GM13977 (cell line): ENCODE measurements around the gene IGSF9.

Experiments used
- DNase-seq: peaks from one replicate; pipeline ENCODE4 v3.0.0; 2012; ENCODE audit warnings: low spot score
- in situ Hi-C: fragments of 300-500 bp; cut with MboI; formaldehyde crosslinking; loops from one replicate; pipeline ENCODE4 v1.12.0; 2022; ENCODE audit warnings: low sequenced_read_pairs, low pct_unique_long_range_greater_than_20kb, mixed read lengths, inconsistent platforms; ENCODE audit not compliant: unreplicated experiment
- TF ChIP-seq, protein P1 (sequence below): IDR thresholded peaks from 2 replicates; pipeline ENCODE4 v1.5.1; 2012; ENCODE audit warnings: mild to moderate bottlenecking, control low read depth; ENCODE audit not compliant: insufficient read depth; ENCODE audit errors: extremely low read depth, missing control alignments

Gene IGSF9

DNA sequence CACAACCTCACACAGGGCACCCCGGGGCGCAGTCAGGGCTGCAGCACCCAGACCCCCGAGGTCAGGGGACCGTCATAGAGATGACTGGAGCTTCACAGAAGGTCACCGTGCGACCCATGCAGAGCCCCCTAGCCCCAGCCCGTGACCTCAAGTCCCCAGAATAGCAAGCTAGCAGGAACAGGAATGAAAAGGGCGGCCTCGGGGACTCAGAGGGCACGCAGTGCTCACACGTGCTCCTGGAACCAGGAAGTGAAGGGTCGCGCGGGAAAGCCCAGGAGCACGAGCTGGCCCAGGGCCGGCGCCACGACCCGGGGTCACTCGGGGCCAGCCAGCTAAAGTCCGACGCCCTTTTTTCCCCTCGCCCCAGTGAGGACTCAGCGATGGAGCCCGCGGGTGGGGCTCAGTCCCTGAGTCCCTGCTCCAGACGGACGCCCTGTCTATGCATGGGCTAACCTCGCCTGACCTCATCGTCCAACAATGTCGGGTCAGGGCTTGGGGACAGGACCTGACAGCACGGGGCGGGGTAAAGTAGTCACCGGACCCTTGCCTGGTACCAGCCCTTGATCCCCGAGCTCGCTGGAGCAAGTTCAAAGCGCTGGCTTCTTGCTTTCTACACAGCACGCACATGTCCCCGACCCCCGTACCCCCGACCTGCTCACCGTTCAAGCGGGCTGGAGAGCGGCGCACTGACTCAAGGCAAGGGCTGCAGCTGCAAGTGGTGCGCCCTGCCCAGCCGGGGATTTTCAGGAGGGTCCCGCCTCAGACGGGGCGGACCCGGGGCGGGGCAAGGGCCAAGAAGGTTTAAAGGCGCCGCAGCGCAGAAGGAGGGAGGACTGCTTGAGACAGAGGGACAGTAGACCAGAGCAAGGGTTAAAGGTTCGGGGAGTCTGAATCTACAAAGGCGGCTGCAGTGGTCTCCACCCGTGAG, 20.4 kb downstream of the IGSF9 start, which contains the start of gene TAGLN2:
Gene TAGLN2 (minus strand): TSS at position 717 of the 928 bp plus-strand sequence. CDS start 4,998 bp downstream, outside the sequence.
- TF ChIP-seq, protein P1, sequence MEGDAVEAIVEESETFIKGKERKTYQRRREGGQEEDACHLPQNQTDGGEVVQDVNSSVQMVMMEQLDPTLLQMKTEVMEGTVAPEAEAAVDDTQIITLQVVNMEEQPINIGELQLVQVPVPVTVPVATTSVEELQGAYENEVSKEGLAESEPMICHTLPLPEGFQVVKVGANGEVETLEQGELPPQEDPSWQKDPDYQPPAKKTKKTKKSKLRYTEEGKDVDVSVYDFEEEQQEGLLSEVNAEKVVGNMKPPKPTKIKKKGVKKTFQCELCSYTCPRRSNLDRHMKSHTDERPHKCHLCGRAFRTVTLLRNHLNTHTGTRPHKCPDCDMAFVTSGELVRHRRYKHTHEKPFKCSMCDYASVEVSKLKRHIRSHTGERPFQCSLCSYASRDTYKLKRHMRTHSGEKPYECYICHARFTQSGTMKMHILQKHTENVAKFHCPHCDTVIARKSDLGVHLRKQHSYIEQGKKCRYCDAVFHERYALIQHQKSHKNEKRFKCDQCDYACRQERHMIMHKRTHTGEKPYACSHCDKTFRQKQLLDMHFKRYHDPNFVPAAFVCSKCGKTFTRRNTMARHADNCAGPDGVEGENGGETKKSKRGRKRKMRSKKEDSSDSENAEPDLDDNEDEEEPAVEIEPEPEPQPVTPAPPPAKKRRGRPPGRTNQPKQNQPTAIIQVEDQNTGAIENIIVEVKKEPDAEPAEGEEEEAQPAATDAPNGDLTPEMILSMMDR = peak; percentile 5
- in situ Hi-C loops = no loop called here

DNA sequence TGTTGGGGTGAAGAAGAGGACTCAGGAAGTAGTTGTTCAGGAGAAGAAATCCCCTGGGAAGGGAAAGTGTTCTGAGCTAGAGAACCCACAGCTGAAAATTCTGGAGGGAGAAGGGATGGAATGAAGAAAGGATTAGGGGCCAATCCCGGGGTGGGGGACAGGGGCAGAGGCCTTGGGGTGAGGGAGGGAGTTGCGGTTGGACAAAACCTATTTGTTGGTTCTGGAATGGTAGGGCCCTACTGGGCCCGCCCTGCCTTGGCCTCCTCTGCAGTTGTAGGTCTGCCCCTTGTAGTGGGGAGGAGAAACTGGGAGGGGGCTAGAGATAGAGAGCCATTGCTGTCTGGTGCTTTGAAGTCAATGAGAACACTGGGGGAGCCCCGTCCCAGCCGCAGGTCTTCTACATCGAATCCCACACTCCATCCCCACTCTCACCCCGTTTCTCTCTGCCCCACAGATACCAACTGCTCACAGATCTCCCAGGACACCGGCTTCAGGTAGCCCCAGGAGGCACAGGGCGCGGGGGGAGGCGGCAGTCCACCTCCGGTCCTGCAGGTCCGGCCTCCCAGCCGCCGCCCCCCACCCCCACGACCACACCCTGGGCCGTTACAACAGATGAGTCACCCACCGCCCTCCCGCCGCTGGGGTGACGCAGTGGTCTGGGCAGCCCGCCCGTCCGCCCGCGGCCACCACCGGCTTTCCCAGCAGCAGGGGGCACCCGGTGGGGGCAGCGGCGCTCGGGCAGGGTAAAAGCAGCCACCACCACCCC, 21.2 kb downstream of the IGSF9 start:
- in situ Hi-C loops = no loop called here
- DNase-seq = peak; percentile 87
- TF ChIP-seq, protein P1 = no peak

More for the DNA sequence above, 20.4 kb downstream of the IGSF9 start, which contains the start of gene TAGLN2:
- peak; percentile 95 for DNase-seq

DNA sequence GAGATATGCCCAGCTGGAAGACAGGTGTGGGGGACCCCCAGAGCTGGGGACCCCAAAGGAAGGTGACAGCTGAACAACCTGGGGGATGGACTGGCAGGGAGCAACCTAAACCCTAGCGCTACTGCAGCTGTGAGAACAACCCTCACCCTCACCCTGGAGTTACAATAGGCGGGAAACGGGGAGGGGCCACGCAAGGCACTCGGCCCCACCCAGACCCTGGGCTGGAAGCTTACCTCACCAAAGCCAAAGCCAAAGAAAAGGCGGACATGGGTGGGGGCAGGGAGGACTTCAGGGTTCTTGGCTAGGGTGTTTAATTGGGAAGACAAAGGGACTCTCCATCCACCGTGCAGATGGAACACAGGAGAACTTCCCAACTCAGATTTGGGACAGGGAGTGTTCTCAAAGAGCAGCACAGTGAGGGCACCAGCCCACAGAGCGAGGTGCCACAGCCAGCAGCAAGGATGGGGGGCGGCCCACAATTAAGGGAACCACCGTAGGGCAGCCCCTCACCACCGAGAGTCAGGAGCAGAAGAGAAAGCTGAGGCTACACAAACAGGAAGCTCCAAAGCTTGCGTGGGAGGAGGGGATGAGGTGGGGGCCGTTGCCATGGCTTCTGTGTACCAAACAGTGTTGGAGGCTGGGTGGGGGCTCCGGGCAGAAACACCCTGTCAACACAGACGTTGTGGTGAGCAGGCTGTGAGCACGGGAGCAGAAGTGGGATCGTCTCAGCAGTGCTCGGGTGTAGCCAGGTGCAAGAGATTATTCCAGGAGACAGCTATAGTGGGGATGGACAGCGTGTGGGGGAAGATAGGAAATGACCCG, 22.0 kb downstream of the IGSF9 start:
- TF ChIP-seq, protein P1 = no peak
- peak; percentile 85 for DNase-seq
- in situ Hi-C loops = no loop called here

DNA sequence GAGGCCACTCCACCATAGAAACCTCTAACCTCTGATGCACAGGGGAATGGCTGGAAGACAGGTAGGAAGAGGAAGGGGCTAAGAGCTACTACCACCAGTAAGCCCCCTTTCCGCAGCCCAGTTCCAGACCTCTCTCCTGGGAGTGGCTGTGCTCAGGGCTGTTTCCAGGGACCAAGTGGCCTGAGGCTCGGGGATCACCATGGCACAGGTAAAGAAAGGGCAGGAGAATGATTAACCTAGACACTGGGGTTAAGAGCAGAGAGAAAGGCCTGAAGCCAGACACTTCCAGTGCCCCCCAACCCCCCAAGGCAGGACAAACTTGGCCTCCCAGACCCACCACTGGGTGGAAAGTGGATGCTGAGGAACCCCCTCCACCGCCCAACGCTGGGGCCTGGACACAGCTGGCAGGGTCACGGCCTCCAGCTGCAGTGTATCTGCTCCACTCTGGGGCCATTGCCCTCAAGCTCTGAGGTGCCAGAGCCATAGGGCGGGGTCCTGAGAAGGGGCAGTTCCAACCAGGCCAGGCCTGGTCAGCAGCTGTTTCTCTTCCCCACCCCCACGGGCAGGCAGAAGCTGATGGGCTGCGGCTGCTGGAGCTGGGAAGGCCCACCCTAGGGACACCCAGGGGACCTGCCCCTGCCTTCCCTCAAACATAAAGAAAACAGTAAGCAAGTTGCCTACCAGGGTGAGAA, 22.8 kb downstream of the IGSF9 start:
- DNase-seq = no peak
- in situ Hi-C loops = no loop called here

DNA sequence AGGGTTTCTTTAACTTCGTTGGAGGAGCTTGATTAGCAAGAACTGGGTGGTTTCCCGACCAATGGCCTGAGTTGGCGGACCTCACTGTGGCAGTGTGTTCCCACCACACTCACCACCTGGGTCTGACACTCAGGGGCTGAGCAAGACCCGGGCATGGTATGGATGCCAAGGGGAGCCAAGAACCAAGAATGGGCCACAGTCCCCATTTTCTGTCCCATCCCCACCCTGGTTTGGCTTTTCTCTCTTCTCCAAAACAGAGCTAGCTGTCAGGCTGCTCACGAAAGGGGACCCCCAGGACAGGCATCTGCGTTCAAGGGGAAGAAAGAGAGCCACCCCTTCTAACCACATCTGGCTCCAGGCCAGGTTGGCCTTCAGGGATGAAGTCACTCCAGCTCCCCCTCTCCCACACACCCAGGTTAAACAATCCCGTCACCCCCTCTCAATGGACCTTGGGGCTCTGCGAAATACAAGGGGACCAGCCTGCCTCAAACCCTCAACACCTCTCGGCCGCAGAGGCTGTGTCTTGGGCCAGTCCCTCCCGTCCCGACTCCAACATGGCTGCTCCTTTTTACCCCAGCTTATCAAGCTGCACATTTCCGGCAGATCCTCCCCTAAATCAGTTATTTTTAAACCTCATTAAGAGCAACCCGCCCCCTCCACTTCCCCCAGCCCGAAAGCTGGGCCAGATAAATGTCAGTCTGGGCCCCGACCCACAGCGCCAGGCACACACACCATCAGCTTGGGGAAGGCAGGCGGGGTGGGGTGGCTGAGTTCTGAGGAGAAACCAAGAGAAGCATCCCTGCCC, 23.5 kb downstream of the IGSF9 start:
- in situ Hi-C loops = no loop called here
- TF ChIP-seq, protein P1 = no peak
- DNase-seq = no peak

More for the DNA sequence above, 22.8 kb downstream of the IGSF9 start:
- TF ChIP-seq, protein P1 = no peak
